Upper lobe of left lung (tissue), 4 donors: ENCODE results near the gene PPM1N.

ENCODE experiments used
- EP300 ChIP-seq, 4 donors: sonication (generic); formaldehyde crosslinking; IDR thresholded peaks; one replicate each; pipeline ENCODE4 v1.5.1; 2017; ENCODE audit warnings: antibody characterized with exemption in 4 of 4, control low read depth in 2 of 4
- POLR2AphosphoS5 ChIP-seq, 2 donors: sonication (generic); formaldehyde crosslinking; IDR thresholded peaks; one replicate each; pipeline ENCODE4 v1.5.1; 2017; ENCODE audit warnings: antibody characterized with exemption in 2 of 2
- TF ChIP-seq, protein P1 (sequence below), 6 experiments: fragments of 450-650 bp in 4 of 6; fragments of 200-600 bp in 2 of 6; sonication (generic) in 2 of 6; IDR thresholded peaks; one replicate each; pipeline ENCODE4 v1.5.1; 2016 to 2019; ENCODE audit warnings: antibody characterized with exemption in 6 of 6

DNA sequence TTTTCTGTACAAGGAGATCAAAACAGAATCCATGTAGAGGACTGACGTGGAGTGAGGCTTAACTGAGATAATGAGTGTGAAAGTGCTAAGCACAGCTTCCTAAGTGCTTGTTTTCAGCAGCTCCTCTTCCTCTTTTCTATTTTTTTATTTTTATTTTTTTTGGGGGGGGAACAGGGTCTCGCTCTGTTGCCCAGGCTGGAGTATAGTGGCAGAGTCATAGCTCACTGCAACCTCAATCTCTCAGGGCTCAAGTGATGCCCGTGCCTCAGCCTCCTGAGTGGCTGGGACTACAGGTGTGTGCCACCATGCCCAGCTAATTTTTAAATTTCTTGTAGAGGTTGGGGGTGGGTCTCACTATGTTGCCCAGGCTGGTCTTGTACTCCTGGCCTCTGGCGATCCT, 36.1 kb upstream of the PPM1N start:
- TF ChIP-seq, protein P1, sequence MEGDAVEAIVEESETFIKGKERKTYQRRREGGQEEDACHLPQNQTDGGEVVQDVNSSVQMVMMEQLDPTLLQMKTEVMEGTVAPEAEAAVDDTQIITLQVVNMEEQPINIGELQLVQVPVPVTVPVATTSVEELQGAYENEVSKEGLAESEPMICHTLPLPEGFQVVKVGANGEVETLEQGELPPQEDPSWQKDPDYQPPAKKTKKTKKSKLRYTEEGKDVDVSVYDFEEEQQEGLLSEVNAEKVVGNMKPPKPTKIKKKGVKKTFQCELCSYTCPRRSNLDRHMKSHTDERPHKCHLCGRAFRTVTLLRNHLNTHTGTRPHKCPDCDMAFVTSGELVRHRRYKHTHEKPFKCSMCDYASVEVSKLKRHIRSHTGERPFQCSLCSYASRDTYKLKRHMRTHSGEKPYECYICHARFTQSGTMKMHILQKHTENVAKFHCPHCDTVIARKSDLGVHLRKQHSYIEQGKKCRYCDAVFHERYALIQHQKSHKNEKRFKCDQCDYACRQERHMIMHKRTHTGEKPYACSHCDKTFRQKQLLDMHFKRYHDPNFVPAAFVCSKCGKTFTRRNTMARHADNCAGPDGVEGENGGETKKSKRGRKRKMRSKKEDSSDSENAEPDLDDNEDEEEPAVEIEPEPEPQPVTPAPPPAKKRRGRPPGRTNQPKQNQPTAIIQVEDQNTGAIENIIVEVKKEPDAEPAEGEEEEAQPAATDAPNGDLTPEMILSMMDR (IDR thresholded peaks at IDR 0.05): no peak
- TF ChIP-seq EP300 (IDR thresholded peaks at IDR 0.05): no peak
- TF ChIP-seq POLR2AphosphoS5 (IDR thresholded peaks at IDR 0.05): no peak
